Endothelial cell of umbilical vein (primary cell): ENCODE data around the gene NIPSNAP2.

ENCODE experiments used
- EZH2 ChIP-seq: IDR thresholded peaks from 2 replicates; pipeline ENCODE4 v1.6.1; 2012; ENCODE audit warnings: borderline replicate concordance, low read depth, mild to moderate bottlenecking, moderate library complexity, low read length, inconsistent platforms; ENCODE audit not compliant: severe bottlenecking
- MAX ChIP-seq: IDR thresholded peaks from 2 replicates; pipeline ENCODE4 v1.6.1; 2011; ENCODE audit not compliant: insufficient read depth, insufficient read length
- MYC ChIP-seq: IDR thresholded peaks from one replicate; pipeline ENCODE4 v1.6.1; 2011; ENCODE audit warnings: mild to moderate bottlenecking, low read depth, low read length
- POLR2A ChIP-seq: IDR thresholded peaks from 2 replicates; pipeline ENCODE4 v1.6.1; 2012; ENCODE audit warnings: low read depth, mild to moderate bottlenecking, control low read depth, low read length
- POLR2AphosphoS5 ChIP-seq: IDR thresholded peaks from 2 replicates; pipeline ENCODE4 v1.6.1; 2012; ENCODE audit warnings: low read depth, mild to moderate bottlenecking, control low read depth, low read length, moderate library complexity; ENCODE audit not compliant: insufficient read depth
- TF ChIP-seq, protein P1 (sequence below), 2 donors: IDR thresholded peaks; 1 replicate in 1 of 2; 2 replicates in 1 of 2; pipeline ENCODE4 v1.5.1; 2011; ENCODE audit warnings: low read length in 2 of 2, mild to moderate bottlenecking in 2 of 2, moderate library complexity in 2 of 2, control low read depth in 1 of 2, inconsistent platforms in 1 of 2, low read depth in 1 of 2; ENCODE audit not compliant: insufficient read depth in 1 of 2; ENCODE audit errors: extremely low read depth in 1 of 2

GRCh38 chr7:55964261-55965099 is at the start of gene NIPSNAP2:
- TF ChIP-seq, protein P1, sequence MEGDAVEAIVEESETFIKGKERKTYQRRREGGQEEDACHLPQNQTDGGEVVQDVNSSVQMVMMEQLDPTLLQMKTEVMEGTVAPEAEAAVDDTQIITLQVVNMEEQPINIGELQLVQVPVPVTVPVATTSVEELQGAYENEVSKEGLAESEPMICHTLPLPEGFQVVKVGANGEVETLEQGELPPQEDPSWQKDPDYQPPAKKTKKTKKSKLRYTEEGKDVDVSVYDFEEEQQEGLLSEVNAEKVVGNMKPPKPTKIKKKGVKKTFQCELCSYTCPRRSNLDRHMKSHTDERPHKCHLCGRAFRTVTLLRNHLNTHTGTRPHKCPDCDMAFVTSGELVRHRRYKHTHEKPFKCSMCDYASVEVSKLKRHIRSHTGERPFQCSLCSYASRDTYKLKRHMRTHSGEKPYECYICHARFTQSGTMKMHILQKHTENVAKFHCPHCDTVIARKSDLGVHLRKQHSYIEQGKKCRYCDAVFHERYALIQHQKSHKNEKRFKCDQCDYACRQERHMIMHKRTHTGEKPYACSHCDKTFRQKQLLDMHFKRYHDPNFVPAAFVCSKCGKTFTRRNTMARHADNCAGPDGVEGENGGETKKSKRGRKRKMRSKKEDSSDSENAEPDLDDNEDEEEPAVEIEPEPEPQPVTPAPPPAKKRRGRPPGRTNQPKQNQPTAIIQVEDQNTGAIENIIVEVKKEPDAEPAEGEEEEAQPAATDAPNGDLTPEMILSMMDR (IDR thresholded peaks at IDR 0.05; ENCODE audit: extremely low read depth in 1 of 2, insufficient read depth in 1 of 2, low read depth in 1 of 2, low read length in 2 of 2): peak; percentile 19 to 58
- no peak for TF ChIP-seq MYC
- TF ChIP-seq MAX: no peak
- peak; percentile 69 for TF ChIP-seq POLR2AphosphoS5
- no peak for TF ChIP-seq EZH2
- peak; percentile 78 for TF ChIP-seq POLR2A
